ENCODE data around the gene ASB15.

DNA sequence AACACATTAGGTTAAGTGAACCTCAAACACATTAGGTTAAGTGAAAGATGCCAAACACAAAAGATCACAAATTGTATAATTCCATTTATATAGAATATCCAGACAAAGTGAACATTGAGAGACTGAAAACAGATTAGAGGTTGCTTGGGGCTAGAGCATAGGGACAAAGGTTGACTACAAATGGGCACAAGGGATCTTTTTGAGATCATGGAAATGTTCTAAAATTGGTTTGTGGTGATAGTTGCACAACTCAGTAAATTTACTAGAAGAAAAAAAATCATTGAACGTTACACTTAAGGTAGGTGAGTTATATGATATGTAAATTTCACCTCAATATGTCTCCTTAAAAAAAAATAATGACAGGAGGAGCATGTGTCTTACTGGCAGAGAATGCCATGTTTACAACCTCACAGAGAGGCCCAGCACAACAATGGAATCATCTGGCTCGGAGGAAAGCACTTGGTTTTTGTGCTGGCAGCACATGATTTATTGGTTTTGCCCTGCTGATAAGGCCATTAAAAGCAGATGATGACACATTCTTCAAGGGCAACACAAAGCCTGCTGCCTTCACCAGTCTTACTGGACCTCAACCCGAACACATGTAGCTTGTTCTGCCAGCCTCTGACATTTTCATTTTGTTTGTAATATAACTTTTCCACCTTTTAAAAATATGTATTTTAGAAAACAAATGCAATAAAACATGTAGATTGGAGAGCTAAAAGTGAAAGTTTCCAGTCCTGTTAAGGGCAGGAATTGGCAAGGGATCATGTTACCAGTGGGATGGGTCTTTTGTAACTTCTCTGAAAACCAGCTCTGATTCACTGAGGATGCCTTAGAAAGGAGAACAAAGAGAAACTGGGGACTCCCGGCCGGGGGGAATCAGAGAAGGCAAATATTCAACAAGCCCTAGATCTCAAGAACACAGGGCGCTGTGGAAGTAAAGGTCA is 42.1 kb downstream of the ASB15 start:
- TF ChIP-seq POLR2A (IDR thresholded peaks at IDR 0.05) = no peak
- TF ChIP-seq, protein P1, sequence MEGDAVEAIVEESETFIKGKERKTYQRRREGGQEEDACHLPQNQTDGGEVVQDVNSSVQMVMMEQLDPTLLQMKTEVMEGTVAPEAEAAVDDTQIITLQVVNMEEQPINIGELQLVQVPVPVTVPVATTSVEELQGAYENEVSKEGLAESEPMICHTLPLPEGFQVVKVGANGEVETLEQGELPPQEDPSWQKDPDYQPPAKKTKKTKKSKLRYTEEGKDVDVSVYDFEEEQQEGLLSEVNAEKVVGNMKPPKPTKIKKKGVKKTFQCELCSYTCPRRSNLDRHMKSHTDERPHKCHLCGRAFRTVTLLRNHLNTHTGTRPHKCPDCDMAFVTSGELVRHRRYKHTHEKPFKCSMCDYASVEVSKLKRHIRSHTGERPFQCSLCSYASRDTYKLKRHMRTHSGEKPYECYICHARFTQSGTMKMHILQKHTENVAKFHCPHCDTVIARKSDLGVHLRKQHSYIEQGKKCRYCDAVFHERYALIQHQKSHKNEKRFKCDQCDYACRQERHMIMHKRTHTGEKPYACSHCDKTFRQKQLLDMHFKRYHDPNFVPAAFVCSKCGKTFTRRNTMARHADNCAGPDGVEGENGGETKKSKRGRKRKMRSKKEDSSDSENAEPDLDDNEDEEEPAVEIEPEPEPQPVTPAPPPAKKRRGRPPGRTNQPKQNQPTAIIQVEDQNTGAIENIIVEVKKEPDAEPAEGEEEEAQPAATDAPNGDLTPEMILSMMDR (IDR thresholded peaks at IDR 0.05) = no peak
